ENCODE data around the gene GPC3. TPM values are rescaled to one million over a fixed set of nuclear protein-coding genes. Genes with fewer than 3 reads are reported as not detected.

GPC3 gene
- total RNA-seq, 3 donors from 2014 or later (not counting 1 experiment from before 2014, with no cell fraction given): not detected

DNA sequence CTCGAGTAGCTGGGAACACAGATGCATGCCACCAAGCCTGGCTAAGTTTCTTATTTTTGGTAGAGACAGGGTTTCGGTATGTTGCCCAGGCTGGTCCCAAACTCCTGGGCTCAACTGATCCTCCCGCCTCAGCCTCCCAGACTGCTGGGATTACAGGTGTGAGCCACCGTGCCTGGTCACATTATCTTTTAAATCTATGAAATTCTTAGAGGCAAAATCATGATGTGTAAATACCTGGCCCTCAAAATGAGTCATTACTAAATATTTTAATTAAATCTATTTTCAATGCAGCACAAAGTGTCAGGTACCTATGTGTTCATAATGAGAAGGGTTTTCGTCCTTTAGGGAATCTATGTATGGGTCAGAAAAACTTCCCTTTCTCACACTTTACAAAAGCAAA is 347.6 kb downstream of the GPC3 start:
- TF ChIP-seq, protein P1, sequence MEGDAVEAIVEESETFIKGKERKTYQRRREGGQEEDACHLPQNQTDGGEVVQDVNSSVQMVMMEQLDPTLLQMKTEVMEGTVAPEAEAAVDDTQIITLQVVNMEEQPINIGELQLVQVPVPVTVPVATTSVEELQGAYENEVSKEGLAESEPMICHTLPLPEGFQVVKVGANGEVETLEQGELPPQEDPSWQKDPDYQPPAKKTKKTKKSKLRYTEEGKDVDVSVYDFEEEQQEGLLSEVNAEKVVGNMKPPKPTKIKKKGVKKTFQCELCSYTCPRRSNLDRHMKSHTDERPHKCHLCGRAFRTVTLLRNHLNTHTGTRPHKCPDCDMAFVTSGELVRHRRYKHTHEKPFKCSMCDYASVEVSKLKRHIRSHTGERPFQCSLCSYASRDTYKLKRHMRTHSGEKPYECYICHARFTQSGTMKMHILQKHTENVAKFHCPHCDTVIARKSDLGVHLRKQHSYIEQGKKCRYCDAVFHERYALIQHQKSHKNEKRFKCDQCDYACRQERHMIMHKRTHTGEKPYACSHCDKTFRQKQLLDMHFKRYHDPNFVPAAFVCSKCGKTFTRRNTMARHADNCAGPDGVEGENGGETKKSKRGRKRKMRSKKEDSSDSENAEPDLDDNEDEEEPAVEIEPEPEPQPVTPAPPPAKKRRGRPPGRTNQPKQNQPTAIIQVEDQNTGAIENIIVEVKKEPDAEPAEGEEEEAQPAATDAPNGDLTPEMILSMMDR (IDR thresholded peaks at IDR 0.05): no peak
- 88% methylated on average over 3 of the region's 5 CpGs for WGBS (ENCODE audit: insufficient coverage)
- no peak for ATAC-seq

GRCh38 chrX:133636009-133636408 is 349.4 kb downstream of the GPC3 start:
- H3K9me3 Mint-ChIP-seq: no peaks in the 10 kb centered on the region
- intact Hi-C loops (cut with micrococcal nuclease): no loop called here
- peaks cover 0 to 31% of the 10 kb centered on the region in 2 donors for H3K27me3 Mint-ChIP-seq (ENCODE audit: low read depth in 2 of 2)
- no peak overlapping the region for H3K27ac Mint-ChIP-seq
- no peaks in the 10 kb centered on the region for H3K4me1 Mint-ChIP-seq
- Histone ChIP-seq H3K9me3 (ENCODE audit: control insufficient read depth, insufficient read depth, low read length) (no peaks in the 10 kb centered on the region), H3K36me3 (ENCODE audit: control insufficient read depth, insufficient read depth, low read length) (no peaks in the 10 kb centered on the region), H3K4me1 (ENCODE audit: control insufficient read depth, insufficient read depth, low read length) (no peaks in the 10 kb centered on the region), H3K4me3 (ENCODE audit: low read length) (no peak overlapping the region), H3K27ac (ENCODE audit: low read length) (no peak overlapping the region), H3K27me3 (ENCODE audit: control insufficient read depth, insufficient read depth, low read length) (no peaks in the 10 kb centered on the region)
- 98% methylated on average over 6 of the region's 6 CpGs for WGBS (ENCODE audit: insufficient coverage)
- no peak for DNase-seq
- ATAC-seq: no peak
- TF ChIP-seq, protein P1 (IDR thresholded peaks at IDR 0.05): no peak
- no peaks in the 10 kb centered on the region for H3K36me3 Mint-ChIP-seq
- no peak overlapping the region for H3K4me3 Mint-ChIP-seq

More for the DNA sequence above, 347.6 kb downstream of the GPC3 start:
- Histone ChIP-seq H3K36me3 (ENCODE audit: control insufficient read depth, insufficient read depth, low read length) (no peaks in the 10 kb centered on the region), H3K27me3 (ENCODE audit: control insufficient read depth, insufficient read depth, low read length) (no peaks in the 10 kb centered on the region), H3K4me1 (ENCODE audit: control insufficient read depth, insufficient read depth, low read length) (no peaks in the 10 kb centered on the region), H3K9me3 (ENCODE audit: control insufficient read depth, insufficient read depth, low read length) (no peaks in the 10 kb centered on the region), H3K27ac (ENCODE audit: low read length) (no peak overlapping the region), H3K4me3 (ENCODE audit: low read length) (no peak overlapping the region)
- H3K4me3 Mint-ChIP-seq: no peak overlapping the region
- H3K4me1 Mint-ChIP-seq: no peaks in the 10 kb centered on the region
- DNase-seq: no peak
- H3K27ac Mint-ChIP-seq: no peak overlapping the region
- intact Hi-C loops (cut with micrococcal nuclease): no loop called here
- H3K27me3 Mint-ChIP-seq (ENCODE audit: low read depth in 2 of 2): peaks cover 0 to 30% of the 10 kb centered on the region in 2 donors
- H3K9me3 Mint-ChIP-seq: no peaks in the 10 kb centered on the region
- H3K36me3 Mint-ChIP-seq: no peaks in the 10 kb centered on the region

- intact Hi-C loops (cut with micrococcal nuclease): no loop called here
- DNase-seq (no peak), ATAC-seq (no peak)
- Histone ChIP-seq H3K36me3 (ENCODE audit: control insufficient read depth, insufficient read depth, low read length) (no peaks in the 10 kb centered on the region), H3K27me3 (ENCODE audit: control insufficient read depth, insufficient read depth, low read length) (no peaks in the 10 kb centered on the region), H3K9me3 (ENCODE audit: control insufficient read depth, insufficient read depth, low read length) (no peaks in the 10 kb centered on the region), H3K4me1 (ENCODE audit: control insufficient read depth, insufficient read depth, low read length) (no peaks in the 10 kb centered on the region), H3K27ac (ENCODE audit: low read length) (no peak overlapping the region), H3K4me3 (ENCODE audit: low read length) (no peak overlapping the region)
- no peaks in the 10 kb centered on the region for H3K36me3 Mint-ChIP-seq
- H3K4me3 Mint-ChIP-seq: no peak overlapping the region
- TF ChIP-seq, protein P1 (IDR thresholded peaks at IDR 0.05): no peak
- H3K27ac Mint-ChIP-seq: no peak overlapping the region
- WGBS (ENCODE audit: insufficient coverage): 80% methylated on average over 1 of the region's 1 CpG
- H3K27me3 Mint-ChIP-seq (ENCODE audit: low read depth in 2 of 2): peaks cover 0 to 26% of the 10 kb centered on the region in 2 donors
- H3K4me1 Mint-ChIP-seq: no peaks in the 10 kb centered on the region
- no peaks in the 10 kb centered on the region for H3K9me3 Mint-ChIP-seq
These were observed 351.0 kb downstream of the GPC3 start for GRCh38 chrX:133634416-133634815.

DNA sequence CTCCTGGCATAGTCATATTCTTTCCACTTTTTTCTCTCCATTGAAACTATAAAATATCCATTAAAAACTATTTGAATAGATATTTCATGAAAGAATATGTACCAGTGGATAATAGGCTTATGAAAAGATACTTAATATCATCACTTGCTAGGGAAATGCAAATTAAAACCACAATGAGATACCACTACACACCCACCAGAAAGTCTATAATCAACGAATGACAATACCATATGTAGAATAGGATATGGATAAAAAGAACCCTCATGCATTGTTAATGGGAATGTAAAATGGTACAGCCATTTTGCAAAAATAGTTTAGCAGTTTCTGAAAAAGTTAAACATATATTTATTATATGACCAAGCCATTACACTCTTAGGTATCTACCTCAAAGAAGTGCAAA is 351.4 kb downstream of the GPC3 start:
- H3K9me3 Mint-ChIP-seq: no peaks in the 10 kb centered on the region
- H3K36me3 Mint-ChIP-seq: no peaks in the 10 kb centered on the region
- DNase-seq (no peak), ATAC-seq (no peak)
- Histone ChIP-seq H3K9me3 (ENCODE audit: control insufficient read depth, insufficient read depth, low read length) (no peaks in the 10 kb centered on the region), H3K36me3 (ENCODE audit: control insufficient read depth, insufficient read depth, low read length) (no peaks in the 10 kb centered on the region), H3K27me3 (ENCODE audit: control insufficient read depth, insufficient read depth, low read length) (no peaks in the 10 kb centered on the region), H3K27ac (ENCODE audit: low read length) (no peak overlapping the region), H3K4me1 (ENCODE audit: control insufficient read depth, insufficient read depth, low read length) (no peaks in the 10 kb centered on the region), H3K4me3 (ENCODE audit: low read length) (no peak overlapping the region)
- WGBS (ENCODE audit: insufficient coverage): no CpG with 5 or more reads among the region's 1 CpG
- no peak overlapping the region for H3K27ac Mint-ChIP-seq
- H3K4me1 Mint-ChIP-seq: no peaks in the 10 kb centered on the region
- intact Hi-C loops (cut with micrococcal nuclease): no loop called here
- H3K4me3 Mint-ChIP-seq: no peak overlapping the region
- H3K27me3 Mint-ChIP-seq (ENCODE audit: low read depth in 2 of 2): peaks cover 0 to 22% of the 10 kb centered on the region in 2 donors
- TF ChIP-seq, protein P1 (IDR thresholded peaks at IDR 0.05): no peak

Measured in natural killer cell (primary cell).